GM12878 (cell line): Measurements from ENCODE around the gene SMPD3.

Experiments
- BCLAF1 ChIP-seq: fragments of 450-650 bp; IDR thresholded peaks from 2 replicates; pipeline ENCODE4 v1.6.1; 2017; ENCODE audit warnings: antibody characterized with exemption, mild to moderate bottlenecking, moderate library complexity
- CTCF ChIP-seq, 3 experiments: IDR thresholded peaks in 2 of 3; conservative IDR thresholded peaks in 1 of 3; 2 replicates each; pipeline ENCODE4 v1.5.1; 2011; ENCODE audit warnings: low read depth in 3 of 3, low read length in 3 of 3, mild to moderate bottlenecking in 3 of 3, control low read depth in 2 of 3, moderate library complexity in 2 of 3, inconsistent platforms in 1 of 3, mixed read lengths in 1 of 3; ENCODE audit not compliant: control insufficient read depth in 2 of 3, insufficient read depth in 1 of 3; ENCODE audit errors: extremely low read depth in 1 of 3
- FOXK2 ChIP-seq: fragments of 450-650 bp; IDR thresholded peaks from 2 replicates; pipeline ENCODE4 v1.6.1; 2017; ENCODE audit warnings: mild to moderate bottlenecking, moderate library complexity
- NFIC ChIP-seq: IDR thresholded peaks from 2 replicates; pipeline ENCODE4 v1.6.1; 2012; ENCODE audit warnings: low read depth, mild to moderate bottlenecking, inconsistent platforms, low read length, moderate library complexity
- POLR2AphosphoS5 ChIP-seq: IDR thresholded peaks from 2 replicates; pipeline ENCODE4 v1.6.1; 2011; ENCODE audit warnings: mild to moderate bottlenecking, low read length, inconsistent platforms
- RCOR1 ChIP-seq: conservative IDR thresholded peaks from 2 replicates; pipeline ENCODE4 v1.6.1; 2012; ENCODE audit warnings: low read depth, low read length, improper control_type of control experiment
- TAF1 ChIP-seq: IDR thresholded peaks from 2 replicates; pipeline ENCODE4 v1.6.1; 2011; ENCODE audit warnings: mild to moderate bottlenecking, low read depth, low read length, borderline replicate concordance
- YY1 ChIP-seq: IDR thresholded peaks from 2 replicates; pipeline ENCODE4 v1.6.1; 2011; ENCODE audit warnings: low read depth, mild to moderate bottlenecking, low read length
- ZBTB33 ChIP-seq: fragments of 450-650 bp; IDR thresholded peaks from 2 replicates; pipeline ENCODE4 v1.6.1; 2017; ENCODE audit warnings: mild to moderate bottlenecking
- ZNF687 ChIP-seq: fragments of 450-650 bp; IDR thresholded peaks from 2 replicates; pipeline ENCODE4 v1.6.1; 2017; ENCODE audit warnings: mild to moderate bottlenecking, moderate library complexity

GRCh38 chr16:68395167-68395786 lies 53.0 kb downstream of the SMPD3 start:
- TF ChIP-seq ZNF687 (no peak), NFIC (no peak), RCOR1 (no peak), YY1 (no peak), CTCF (IDR thresholded peaks at IDR 0.05 in 2 of 3, conservative IDR thresholded peaks at IDR 0.05 in 1 of 3; ENCODE audit: control insufficient read depth in 2 of 3, extremely low read depth in 1 of 3, insufficient read depth in 1 of 3, low read depth in 3 of 3, low read length in 3 of 3) (no peak), ZBTB33 (no peak), TAF1 (no peak), POLR2AphosphoS5 (no peak), BCLAF1 (no peak), FOXK2 (no peak)
